Raji (cell line): Measurements from ENCODE around the gene BAIAP2L2.

Source experiments
- POLR2A ChIP-seq: IDR thresholded peaks from 2 replicates; pipeline ENCODE4 v1.6.1; 2011; ENCODE audit warnings: low read depth, low read length, control low read depth; ENCODE audit not compliant: insufficient read depth

BAIAP2L2 gene

GRCh38 chr22:38080850-38081635, 29.4 kb downstream of the BAIAP2L2 start:
- TF ChIP-seq POLR2A: no peak

GRCh38 chr22:38080474-38080849, 30.0 kb downstream of the BAIAP2L2 start:
- no peak for TF ChIP-seq POLR2A

GRCh38 chr22:38079804-38080203, 30.7 kb downstream of the BAIAP2L2 start:
- no peak for TF ChIP-seq POLR2A

GRCh38 chr22:38078046-38078840, 32.2 kb downstream of the BAIAP2L2 start:
- no peak for TF ChIP-seq POLR2A

GRCh38 chr22:38077595-38077994, 32.9 kb downstream of the BAIAP2L2 start:
- no peak for TF ChIP-seq POLR2A

- no peak for TF ChIP-seq POLR2A
Measured at GRCh38 chr22:38077096-38077495, 33.4 kb downstream of the BAIAP2L2 start.

- no peak for TF ChIP-seq POLR2A
Measured at GRCh38 chr22:38075961-38076360, 34.5 kb downstream of the BAIAP2L2 start.

GRCh38 chr22:38075105-38075825, 35.2 kb downstream of the BAIAP2L2 start:
- no peak for TF ChIP-seq POLR2A

GRCh38 chr22:38074181-38075104, 36.0 kb downstream of the BAIAP2L2 start:
- TF ChIP-seq POLR2A: no peak

GRCh38 chr22:38073150-38074130, 37.0 kb downstream of the BAIAP2L2 start:
- no peak for TF ChIP-seq POLR2A

- no peak for TF ChIP-seq POLR2A
Measured at GRCh38 chr22:38072322-38073149, 37.9 kb downstream of the BAIAP2L2 start.
